Kidney capillary endothelial cell (primary cell): Measurements from ENCODE around the gene PTPA.
"Not testable (repeated sequence)": the region's sequence is repeated elsewhere in the genome, so short reads cannot be mapped to it uniquely, and the experiment has no call there.

Source experiments
- DNase-seq: peaks from one replicate; pipeline ENCODE4 v3.0.0-alpha.2; 2018; ENCODE audit warnings: low spot score

PTPA gene

DNA sequence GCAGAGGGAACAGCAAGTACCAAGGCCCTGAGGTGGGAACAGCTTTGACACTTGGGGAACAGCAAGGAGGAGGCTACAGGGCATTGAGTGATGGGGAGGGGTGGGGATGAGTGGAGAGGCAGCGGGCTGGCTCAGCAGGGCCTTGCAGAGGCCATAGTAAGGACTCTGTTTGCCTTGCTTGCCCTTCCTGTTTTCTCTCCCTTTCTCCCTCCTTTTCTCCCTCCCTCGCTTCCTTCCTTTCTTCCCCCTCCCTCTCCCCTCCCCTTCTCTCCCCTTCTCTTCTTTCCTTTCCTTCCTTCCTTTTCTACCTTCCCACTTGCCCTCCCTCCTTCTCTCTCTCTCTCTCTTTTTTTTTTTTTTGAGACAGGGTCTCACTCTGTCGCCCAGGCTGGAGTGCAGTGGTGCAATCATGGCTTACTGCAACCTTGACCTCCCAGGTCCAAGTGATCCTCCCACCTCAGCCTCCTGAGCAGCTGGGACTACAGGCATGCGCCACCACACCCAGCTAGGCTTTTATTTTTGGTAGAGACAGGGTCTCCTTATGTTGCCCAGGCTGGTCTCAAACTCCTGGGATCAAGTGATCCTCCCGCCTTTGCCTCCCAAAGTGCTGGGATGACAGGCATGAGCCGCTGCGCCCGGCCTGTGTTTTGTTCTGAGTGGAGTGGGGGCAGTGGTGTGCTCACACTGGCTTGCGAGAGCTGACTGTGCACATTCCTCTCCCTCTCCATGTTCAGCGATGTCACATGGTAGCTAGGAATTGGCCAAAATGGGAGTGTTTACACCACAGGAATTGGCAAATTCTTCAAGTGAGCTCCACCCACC is 49.7 kb downstream of the PTPA start:
- no peak for DNase-seq

DNA sequence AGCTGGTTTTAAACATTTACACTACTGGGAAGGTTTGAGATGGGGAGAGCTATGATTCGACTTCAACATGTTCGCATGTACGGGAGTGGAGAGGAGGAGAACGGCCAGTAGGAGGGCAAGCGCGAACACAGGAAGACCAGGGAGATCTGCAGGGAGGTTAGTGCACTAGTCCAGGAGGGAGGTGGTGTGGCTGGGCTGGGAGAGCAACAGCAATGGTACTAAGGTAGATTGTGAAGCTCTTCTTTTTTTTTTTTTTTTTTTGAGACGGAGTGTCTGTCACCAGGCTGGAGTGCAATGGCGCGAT is 50.3 kb downstream of the PTPA start:
- no peak for DNase-seq

DNA sequence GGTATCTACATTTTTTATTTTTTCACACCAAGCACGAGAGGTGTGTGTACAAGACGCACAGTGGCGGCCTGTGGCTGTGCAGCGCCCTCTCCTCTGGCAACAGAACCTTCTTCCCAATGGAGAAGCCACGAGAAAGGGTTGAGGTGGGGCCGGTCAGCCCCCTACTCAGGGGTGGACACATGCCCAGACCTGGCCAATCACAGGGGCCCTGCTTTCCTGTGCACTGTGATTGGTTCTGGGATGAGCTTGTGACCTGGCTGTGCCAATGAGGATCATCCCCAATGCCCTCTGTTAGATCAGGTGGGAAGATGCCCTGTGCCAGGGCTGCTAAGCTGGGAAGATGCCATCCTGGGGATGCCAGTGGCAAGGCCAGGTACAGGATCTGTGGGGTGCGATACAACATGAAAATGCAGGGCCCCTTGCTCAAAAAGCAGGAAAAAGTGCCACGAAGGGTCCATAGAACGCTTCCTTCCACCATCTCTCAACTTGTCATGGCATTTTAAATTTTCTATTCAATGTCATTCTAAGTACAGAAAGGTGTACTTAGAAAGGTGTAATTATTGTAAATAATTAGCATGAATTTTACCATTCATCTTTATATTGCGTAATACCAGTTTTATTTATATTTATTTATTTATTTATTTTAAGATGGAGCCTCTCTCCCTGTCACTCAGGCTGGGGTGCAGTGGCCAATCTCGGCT is 51.4 kb downstream of the PTPA start:
- no peak for DNase-seq

DNA sequence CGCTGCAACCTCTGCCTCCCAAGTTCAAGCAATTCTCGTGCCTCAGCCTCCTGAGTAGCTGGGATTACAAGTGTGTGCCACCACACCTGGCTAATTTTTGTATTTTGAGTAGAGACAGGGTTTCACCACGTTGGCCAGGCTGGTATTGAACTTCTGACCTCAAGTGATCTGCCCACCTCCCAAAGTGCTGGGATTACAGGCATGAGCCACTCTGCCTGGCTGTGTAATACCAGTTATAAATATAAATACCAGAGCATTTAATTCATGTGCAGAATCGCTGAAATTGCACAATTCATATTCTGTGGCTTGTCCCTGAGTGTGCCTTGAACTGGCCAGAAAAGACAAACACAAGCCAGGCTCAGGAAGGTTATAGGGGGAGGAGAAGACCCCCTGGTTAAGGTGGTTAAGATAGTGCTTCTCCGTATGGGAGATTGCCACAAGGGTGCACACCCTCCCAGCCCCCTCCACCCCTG is 52.0 kb downstream of the PTPA start:
- DNase-seq = not testable (repeated sequence)

DNA sequence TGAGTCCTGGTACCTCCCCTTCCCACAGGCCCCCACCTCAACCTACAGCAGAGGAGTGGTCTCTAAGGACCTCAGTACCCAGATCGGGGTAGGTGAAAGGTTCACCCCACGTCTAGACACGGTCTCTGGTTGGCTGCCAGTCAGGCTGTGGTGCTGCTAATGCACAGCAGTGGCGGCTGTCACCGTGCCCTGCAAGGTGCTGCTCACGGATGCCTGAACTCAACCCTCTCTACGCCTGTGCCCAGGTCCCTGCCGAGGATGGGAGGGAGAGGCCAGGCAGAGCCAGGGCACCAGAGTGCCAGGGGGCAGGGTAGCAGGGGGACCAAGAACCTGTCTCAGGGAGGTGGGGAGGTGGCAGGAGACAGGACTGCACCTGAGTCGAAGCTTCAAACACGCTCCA is 52.5 kb downstream of the PTPA start:
- no peak for DNase-seq

DNA sequence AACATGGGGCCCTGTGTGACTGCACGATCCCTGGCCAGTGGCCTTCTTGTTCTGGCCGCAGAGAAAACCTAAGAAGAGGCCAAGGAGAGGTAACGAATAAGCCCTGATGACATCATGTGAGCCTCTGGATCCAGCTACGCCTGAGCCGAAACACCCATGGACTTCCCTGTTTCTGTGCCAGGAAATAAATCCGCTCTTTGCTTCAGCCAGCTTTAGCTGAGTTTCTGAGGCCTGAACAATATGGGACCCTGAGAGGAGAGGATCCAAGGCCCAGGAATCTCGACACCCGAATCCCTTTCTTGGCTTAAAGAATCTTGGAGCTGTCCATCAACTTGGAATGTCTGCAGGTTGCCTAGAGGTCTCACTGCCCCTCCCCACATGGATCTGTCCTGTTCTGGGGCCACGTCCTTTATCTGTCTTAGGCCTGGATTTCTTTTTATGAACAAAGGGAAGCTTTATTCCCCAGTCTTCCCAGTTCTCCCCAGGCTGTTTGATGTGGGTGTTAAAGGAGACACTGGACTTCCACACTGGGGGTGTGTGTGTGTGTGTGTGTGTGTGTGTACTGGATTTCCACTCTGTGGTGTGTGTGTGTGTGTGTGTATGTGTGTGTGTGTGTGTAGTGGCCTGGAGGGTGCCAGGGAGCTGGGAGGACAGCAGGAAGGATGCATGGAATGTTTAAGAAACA is 53.2 kb downstream of the PTPA start:
- no peak for DNase-seq

DNA sequence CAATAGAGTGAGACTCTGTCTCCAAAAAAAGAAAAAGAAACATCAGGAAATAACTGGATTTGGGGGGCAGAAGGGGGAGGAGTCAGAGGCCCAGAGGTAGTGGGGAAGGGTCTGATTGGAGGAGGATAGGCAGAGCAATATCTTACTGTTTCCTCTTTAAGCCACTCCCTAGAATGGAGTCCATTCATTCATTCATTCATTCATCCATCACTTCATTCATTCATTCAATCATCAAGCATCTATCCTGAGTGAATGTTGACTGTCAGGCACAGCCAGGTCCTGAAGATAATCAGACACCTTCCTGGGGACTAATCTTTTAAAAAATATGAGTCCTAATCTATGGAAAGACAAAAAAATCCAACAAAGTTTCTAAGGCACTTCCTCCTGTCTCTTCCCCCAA is 54.0 kb downstream of the PTPA start:
- DNase-seq = no peak

DNA sequence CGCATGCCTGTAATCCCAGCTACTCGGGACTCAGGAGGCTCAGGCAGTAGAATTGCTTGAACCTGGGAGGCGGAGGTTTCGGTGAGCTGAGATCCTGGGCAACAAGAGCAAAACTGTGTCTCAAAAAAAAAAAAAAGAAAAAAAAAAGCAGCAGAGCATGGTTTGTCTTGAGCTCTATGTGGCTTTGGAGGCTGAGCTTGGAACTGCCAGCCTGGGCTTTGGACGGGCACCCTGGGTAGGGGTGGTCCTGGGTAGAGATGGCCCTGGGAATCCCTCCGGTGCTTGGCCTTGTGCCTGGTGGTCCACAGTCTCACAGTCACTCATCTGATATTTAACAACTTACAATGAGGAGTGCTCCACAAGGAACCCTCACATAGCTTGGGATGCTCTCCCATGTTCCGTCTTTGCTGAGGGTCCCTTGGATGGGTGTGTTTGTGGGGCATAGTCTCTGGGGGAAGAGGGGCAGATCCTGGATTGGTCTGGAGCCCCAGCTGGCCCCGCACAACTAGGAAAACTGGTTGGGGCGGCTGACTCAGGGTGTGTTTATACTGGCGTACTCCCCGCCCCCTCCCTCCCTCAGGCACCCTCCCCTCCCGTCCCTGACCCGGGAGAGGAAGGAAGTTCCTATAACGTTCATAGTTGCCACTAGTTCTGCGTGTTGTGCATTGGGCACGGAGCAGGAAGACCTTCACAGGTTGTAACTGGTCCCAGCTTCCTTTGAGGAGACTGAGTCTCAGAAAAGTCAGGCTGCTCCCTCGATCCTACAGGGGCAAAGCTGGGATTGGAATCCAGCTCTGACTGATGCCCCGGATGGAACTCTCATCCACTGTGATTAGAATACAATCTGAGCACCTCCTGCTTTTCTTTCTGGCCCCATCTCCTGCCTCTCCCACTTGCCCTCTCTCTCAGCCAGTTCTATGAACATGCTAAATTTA is 55.7 kb downstream of the PTPA start:
- DNase-seq = peak; percentile 78

DNA sequence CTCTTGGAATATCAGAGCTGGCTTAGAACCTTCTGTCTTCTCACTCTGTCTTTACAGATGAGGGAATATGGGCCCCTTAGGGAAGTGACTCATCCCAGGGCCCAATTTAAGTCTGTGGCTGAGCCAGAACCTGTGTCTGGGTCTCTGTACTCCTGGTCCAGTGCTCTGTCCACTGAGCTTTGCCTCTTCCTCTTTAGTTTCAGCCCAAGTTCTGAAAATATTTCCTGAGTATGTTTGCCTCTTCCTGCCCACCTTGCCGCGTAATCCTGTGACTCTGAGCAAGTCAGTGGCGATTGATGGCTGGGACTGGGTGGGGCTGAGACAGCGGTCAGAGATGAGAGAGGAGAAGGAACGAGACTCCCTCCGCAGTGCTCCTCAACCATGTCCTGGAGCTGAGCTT is 59.0 kb downstream of the PTPA start:
- DNase-seq = peak; percentile 38

DNA sequence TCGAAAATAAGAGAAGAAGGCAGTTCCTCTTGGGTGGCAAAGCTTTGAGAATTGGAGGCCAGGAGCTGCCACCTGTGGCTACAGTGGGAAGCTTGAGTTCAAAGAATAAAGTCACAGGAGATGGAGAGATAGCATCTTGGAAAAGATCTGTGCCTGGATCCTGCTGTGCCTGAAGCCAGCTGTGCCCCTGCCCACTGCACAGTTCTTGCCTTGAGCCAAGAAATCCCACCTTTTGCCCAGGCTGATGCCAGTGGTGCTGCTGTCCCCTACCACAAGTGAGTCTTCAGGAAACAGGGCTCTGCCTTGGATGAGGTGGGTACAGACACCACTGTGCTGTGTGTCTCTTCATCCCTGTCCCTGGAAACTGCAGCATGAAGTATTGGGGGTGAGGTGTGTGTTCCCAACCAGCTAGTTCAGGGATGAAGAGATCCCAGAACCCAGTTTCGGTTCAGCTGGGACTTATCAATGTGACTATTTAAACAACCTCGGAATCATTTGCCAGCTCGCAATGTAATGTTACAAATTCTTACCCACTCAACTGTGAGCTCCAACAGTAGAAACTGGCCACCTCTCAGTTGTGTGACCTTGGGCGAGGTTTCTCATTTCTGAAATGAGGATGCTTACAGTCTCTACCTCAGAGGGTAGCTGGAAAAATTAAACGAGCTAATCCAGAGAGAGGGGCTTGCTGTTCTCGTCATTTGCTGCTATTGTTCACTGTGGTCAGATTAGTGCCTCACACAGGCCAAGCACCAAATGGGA is 61.0 kb downstream of the PTPA start:
- no peak for DNase-seq

DNA sequence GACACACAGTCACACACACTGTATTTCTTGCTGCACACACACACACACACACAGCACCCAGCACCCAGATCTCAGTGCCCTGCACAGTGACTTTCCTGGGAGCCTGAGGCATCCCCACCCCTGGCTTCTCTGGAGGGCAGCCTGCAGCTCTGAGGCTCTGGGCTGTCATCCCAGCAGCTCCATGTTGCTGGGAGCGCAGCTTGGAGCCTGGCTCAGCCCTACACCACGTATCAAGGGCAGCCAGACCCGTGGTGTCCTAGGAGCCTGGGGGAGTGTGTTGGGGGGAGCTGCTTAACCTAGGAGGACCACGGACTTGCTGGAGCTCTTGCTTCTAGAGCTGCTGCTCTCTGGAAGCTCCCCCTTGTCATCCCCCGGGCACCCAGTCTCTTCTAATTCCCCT is 61.6 kb downstream of the PTPA start:
- no peak for DNase-seq

DNA sequence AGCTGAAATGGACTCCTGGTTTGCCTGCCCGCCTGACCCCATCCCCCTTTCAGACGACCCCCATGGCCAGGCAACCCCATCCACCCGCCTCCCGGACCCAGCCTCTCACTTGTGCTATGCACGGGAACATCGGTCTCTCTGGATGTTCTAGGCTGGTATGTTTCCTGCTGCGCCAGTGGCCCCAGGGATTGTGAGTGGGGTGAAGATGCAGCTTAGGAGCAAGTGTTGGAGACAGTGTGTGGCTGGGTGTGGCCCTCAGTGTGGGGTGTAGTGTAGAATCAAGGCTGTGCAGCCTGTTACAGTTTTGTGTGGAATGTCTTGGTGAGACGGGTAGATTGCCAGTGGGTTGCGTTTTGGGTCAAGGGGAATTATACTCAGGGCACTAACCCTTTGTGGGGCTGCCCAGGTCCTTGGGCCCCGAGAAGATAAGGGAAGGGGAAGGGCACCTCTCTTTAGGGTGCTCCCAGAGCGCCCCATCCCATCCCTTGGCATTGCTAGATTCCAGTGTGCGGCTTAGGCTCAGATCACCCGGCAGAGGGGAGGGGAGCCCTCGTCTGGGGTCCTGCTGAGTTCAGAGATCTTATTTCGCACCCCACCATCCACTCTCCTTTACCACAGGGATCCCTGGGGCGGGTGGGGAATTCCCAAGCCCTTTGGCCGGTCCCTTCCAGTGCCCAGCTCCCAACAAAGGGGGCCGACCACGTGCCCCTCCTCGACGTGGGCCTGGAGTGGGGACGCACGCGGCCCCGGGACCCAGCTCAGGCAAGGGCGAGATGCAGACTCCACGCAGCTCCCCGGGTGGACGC is 62.3 kb downstream of the PTPA start:
- DNase-seq = no peak

DNA sequence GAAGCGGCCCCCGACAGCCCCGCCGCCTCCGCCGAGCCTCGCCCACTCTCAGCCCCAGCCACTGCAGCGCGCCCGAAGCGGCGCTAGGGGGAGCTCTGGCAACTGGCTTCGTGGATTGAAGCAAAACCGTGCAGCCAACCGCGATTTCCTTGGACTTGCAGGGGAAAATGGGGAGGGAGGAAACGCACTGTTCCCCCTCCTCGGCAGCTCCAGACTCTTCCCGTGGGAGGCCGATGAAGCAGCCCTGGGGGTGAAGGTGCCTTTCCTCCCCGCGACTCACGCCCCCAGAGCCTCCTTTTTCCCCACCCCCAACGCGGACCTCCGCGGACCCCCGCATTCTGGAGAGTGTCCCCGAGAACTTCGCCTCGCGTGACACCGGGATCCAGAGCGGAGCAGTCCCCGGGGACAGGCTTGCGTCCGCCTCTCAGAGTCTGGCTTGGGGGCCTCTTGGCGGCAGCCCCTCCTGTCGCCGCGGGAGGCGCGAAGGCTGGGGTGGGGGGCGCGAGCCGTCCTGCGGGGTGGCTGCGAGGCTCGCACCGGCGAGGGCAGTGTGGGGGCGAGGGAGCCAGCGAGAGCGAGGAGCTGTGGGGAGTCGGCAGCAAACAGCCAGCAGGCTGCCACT is 63.0 kb downstream of the PTPA start:
- DNase-seq = peak; percentile 89

DNA sequence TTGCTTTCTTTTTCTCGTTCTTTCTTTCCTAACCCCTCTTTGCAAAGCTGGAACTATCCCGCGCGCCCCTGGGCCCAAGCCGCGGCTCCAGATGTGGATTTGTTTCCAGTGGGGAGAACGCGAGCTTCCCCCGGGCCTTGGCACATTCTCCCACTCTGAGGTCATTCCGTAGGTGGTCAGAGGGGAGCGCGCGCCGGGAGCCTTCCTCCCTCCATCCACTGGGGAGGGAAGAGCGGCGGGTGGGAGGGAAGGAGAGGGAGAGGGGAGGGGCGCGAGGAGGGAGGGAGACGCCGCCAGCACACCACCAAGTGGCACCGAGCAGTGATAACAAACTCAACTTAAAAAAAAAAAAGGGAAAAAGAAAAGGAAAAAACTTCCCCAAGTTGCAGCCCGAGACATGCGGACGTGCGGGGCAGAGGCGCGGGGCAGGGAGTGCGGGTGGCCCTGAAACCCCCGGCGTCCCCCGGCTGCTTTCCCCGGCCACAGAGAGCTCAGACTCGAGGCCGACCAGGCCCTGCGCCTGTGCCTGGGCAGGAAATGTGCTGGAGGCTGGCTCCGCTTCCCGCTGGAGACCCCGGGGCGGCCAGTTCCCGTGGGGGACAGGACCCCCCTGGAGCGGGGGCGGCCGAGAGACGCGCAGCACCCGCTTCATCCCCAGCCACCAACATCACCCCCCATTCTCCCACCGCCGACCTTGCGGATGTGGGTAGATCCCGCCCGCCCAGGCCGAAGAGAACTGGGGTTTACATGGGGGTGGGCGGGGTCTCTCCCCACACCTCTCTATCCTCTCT is 63.7 kb downstream of the PTPA start:
- DNase-seq = peak; percentile 65

DNA sequence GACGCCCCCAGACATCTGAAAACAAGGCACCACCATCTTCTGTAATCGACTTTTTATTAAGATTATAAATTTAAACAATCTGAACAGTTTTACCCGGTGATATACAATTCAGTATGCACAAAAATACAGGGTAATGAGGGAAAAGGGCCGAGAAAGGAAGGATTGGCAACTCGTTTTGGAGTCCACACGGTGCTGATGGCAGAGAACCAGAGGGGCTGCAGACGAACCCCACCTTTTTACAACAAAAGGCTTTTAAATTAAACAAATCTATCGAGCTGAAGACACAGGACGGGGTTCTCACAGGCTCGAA is 64.3 kb downstream of the PTPA start:
- DNase-seq = no peak

DNA sequence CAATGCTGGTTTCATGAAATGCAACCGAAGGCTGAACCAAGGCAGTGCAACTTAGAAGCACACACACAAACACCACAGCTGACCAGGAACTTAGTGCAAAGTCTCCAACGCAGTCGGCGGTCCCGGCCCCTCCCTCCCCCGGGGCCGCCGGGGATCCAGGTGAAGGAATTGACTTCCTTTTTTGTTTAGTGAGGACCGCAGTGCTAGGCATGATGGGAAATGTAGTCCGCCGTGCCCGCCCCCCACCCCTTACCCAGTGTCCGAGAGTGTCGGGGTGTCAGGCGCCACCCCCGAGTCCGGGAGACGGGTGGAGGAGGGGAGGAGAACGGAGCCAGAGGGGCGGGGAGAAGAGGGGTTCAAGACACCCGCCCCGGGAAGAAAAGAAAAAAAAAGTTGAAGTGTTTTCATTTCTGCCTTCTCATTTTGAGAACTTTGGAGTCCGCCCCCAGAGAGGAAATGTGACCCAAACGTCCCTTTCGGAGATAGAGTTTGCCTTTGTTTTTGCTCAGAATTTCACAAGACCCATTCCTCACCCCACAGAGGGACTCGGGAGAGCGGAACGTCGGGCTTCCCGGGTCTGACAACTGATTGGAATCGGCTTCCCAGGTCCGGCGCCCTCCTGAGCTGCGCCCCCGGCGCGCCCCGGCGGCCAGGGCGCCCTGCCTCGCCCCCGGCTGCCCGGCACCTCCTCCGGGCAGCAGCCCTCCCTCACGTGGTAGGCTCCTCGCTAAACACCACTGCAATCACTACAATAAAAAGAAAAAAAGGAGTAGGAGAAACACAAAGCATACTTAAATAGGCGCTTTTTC is 64.8 kb downstream of the PTPA start:
- peak; percentile 71 for DNase-seq

DNA sequence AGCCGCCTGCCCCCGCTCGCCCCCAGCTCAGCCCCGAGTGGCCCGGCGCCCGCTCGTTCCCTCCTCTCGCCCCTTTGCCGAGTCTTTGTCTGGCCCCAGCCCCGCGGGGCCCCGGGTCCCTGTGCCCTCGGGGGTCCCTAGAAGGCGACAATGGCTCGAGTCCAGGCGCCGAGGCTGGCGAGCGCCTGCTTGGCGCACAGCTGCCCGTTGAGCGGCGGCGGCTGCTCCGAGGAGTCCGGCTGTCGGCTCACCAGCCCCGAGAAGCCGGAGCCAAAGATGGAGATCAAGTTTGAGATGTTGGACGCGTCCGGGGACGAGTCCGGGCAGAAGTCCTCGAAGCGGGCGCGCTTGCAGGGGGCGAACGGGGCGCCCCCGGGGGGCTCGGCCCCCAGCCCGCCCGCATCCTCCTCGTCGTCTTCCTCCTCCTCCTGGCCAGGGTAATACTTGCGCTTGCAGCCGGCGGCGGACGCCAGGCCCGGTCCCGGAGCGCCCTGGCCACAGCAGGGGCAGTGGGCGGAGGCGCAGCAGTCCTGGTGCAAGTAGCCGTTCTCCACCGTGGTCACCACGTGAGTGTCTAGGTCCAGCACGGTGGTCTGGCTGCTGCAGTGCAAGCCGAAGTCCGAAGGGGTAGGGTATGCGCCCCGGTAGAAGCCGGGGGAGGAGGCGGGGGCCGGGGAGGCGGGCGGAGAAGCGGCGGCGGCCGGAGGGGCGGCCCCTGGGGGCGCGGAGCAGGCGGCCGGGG is 65.7 kb downstream of the PTPA start:
- DNase-seq = peak; percentile 30

DNA sequence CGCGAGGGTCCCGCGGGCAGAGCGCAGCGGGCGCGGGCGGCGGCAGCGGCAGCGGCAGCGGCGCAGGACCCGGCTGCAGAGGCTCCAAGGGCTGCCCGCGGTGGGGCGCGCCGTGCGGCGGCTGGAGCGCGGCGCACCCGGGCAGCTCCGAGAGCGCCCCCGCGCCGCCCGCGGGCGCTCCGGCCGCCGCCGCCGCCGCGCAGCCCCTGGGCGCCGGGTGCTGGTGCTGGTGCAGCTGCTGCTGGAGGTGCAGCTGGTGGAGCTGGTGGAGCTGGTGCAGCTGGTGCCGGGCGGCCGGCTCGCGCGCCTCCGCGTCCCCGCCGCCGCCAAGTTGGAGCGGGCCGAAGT is 66.2 kb downstream of the PTPA start:
- peak; percentile 15 for DNase-seq
